GM21786 (cell line): Measurements from ENCODE around the gene TOMM20.

Source experiments
- ATAC-seq: cut with Tn5 transposase; IDR thresholded peaks from one replicate; pipeline ENCODE4 v1.9.1; 2021; ENCODE audit not compliant: unreplicated experiment

The TOMM20 gene

DNA sequence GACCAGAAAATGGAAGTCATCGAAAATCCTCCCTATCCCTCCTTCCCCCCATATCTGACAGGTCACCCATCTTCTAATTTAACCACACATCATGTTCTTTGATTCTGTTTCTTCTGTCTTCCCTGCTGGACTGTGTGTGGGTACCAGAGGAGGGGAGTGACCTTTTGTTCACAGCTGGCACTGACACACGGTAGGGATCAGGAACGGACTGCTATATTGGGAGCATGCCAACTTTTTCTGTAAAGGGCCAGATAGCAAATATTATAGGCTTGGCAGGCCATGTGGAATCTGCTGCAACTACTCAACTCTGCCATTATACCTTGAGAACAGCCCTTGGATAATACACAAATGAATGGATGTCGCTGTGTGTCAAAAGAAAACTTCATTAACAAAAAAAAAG lies 7.5 kb upstream of the TOMM20 start:
- no peak for ATAC-seq

DNA sequence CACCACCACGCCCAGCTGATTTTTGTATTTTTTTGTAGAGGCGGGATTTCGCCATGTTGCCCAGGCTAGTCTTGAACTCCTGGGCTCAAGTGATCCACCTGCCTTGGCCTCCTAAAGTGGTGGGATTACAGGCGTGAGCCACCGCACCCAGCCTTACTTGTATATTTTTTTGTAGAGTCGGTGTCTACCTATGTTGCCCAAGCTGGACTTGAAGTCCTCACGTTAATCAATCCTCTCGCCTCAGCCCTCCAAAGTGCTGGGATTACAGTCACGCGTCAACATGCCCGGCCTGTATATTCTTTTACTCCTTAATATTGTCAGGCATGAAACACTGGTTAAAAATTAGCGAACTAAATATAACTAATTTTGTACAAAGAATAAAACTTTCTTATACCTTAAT lies 5.5 kb upstream of the TOMM20 start:
- ATAC-seq = no peak

DNA sequence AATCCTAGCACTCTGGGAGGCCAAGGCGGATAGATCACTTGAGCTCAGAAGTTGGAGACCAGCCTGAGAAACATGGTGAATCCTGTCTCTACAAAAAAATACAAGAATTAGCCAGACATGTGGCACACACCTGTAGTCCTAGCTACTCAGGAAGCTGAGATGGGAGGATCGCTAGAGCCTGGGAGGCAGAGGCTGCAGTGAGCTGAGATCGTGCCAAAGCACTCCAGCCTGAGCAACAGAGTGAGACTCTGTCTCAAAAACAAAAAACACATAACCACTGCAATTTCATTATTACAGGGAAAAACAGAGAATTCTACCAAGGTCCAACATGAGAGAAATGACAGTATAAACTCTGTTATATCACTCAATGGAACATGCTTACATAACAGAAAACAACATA lies 4.4 kb upstream of the TOMM20 start:
- no peak for ATAC-seq

DNA sequence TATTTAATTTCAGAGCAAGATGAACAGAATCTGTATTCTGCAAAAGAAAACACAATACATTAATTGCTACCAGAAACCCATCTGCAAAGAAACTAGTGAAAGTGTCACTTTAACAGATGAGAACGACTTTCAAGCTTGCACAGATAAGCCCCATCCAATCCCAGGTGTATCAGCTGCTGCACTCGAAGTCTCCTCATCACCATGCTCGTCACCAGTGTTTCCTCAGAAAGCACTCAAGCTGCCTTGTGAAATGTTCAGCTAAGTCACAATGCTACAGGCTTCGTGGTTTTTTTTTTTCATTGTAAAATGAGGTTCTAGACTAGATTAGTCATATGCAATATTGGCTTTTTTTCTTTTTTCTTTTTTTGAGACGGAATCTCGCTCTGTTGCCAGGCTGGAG lies 3.3 kb upstream of the TOMM20 start:
- ATAC-seq = no peak

DNA sequence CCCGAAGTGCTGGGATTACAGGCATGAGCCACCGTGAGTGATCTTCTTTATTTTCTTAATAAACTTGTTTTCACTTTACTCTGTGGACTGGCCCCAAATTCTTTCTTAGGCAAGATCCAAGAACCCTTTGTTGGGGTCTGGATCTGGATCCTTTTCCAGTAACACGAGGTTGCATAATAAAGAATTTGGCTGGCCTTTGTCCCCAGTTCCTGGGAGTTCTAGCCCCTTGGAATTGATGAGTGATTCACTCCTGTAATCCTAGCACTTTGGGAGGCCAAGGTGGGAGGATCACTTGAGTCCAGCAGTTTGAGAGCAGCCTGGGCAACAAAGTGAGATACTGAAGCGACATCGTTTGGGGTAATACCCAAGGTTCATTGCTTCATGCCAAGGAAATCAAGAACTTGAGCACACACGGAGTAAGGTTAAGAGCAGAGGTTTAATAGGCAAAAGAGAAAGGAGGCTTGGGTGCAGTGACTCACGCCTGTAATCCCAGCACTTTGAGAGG lies 2.2 kb upstream of the TOMM20 start:
- no peak for ATAC-seq

DNA sequence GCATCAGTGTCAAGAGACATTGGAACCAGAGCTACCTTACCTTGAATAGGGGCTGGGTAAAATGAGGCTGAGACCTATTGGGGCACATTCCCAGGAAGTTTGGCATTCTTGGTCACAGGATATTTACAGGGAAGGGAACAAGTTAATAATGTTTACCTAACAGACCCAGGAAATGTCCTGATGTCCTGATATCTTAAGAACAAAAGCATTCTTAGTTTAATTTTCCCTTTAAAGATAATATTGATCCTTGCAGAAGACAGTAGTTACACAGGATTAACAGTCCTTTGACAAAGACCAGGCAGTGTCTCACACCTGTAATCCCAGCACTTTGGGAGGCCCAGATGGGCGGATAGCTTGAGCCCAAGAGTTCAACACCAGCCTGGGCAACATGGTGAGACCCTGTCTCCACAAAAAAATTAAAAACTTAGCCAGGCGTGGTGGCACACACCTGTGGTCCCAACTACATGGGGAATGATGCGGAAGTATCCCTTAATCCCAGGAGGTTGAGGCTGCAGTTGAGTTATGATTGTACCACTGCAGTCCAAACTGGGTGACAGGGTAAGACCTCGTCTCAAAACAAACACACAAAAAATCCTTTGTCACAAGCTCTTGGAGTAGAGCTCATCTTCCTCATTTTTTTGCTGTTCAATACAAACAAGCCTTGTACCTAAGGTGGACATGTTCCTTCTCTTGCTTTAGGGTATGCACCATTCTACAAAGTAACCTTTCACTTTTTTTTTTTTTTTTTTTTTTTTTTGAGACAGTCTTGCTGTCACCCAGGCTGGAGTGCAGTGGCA lies 1.3 kb upstream of the TOMM20 start:
- ATAC-seq = no peak

DNA sequence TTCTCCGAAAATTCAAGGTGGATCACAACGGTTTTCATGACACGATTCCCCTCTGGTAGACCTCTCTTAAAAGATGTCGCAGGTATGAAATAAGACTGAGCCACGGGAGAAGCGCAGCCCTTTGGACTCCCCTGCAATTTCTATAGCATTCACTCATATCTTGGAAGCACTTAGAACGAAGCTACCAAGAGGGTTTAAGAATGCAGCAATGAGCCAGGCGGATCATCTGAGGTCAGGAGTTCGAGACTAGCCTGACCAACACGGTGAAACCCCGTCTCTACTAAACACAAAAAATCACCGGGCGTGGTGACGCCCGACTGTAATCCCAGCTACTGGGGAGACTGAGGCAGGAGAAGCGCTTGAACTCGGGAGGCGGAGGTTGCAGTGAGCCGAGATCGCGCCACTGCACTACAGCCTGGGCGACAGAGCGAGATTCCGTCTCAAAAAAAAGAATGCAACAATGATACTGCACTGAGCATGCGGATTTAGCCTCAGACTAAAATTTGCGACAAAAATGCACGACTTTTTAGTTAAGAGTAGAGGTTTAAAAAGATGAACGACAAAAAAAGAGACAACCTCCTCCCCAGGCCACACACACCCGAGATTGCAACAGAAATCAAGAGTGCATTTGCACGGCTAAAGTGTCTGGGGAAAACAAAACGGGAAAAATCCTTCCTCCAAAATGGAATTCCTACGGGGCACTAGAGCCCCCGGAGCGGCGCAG lies 743 bp downstream of the TOMM20 start:
- no peak for ATAC-seq

DNA sequence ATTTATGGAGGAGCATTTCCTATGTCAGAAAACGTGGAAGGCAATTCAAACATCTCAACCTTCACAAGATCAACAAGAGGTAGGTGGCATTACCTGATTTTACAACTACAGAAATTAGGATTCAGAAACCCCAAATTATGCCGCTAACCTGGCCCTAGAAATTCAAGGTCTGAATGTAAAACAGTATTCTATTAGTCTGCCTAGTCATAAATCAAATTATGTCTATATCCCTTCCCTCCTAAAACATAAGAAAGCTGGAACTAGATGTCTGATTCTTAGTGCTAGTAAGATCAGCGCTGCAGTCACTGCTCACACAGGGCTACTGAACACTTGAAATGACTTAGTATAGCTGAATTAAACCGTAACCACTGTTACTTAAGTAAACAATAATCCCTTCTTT lies 1.4 kb downstream of the TOMM20 start:
- no peak for ATAC-seq

DNA sequence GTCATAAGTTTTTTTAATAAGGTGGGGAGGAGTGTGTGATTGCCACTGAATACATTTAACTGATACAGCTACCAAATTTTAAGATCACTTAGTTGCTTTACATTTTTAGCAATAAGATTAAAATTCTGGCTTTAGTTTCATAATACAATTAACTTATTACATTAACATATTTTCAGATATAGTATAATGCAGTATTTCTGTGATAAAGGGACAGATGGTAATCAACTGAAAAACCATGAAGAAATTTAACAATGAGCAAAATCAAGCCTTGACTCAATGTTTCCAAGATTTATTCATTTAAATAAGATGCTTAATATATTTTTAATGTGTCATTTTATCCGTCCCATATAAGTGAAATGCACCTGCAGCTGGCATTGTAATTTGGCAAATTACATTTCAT lies 4.0 kb downstream of the TOMM20 start:
- ATAC-seq = no peak

DNA sequence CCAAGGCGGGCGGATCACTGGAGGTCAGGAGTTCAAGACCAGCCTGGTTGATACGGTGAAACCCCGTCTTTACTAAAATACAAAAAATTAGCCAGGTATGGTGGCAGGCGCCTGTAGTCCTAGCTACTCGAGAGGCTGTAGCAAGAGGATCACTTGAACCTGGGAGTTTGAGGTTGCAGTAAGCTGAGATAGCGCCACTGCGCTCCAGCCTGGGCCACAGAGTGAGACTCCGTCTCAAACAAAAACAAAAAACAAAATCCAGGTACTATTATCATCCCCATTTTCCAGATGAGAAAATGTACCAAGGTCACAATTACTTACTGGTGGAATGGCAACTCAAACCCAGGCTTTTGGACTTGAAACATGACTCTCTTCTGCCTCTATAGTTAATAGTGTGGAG lies 4.5 kb downstream of the TOMM20 start:
- no peak for ATAC-seq

DNA sequence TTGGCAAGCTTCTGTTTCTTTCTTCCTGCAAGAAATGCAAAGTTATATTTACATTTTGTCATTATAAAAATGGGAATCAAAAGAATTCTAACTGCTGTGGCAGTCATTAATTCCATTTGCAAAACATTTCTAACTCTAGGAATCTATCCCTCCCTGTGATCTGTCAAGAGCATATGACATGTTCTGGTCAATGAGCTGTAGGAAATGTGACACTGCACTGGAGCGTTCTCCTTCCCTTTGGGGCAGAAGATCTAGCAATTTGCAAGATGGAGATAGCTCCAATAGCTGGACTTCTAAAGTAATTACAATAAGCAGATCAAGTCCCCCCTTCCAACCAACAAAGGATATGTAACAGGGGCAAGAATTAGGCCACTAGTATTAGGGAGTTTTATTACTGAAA lies 6.3 kb downstream of the TOMM20 start:
- no peak for ATAC-seq

DNA sequence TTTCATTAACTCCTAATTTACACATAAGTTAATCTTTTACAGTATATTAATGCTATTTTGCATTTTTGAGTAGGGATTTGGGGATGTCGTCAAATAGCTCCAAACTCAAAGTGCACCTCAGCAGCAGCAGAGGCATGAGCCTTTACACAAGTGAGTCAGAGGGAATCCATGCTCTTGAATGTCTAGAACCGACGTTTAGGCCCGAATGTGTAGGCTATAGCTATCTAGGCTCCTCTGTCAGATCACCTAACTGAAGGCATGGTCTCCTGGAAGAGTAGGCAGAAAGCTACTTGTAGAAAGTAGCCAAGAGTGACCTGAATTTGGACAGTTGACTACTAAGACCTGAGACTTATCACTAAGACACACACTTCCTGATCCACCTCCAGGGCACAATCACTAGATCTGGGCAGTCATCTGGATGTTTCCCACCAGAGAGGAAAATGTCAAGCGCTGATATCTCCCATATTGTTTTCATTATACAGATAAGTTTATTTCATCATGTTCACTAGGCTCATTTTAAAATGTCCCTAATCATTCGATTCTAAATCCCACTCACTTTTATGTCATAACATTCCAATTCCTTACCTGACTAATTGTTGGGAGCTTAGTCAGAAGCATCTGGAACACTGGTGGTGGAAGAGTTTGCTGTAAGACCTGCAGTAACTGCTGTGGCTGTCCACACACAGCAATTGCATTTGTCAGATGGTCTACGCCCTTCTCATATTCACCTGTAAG lies 15.3 kb downstream of the TOMM20 start:
- ATAC-seq = no peak

DNA sequence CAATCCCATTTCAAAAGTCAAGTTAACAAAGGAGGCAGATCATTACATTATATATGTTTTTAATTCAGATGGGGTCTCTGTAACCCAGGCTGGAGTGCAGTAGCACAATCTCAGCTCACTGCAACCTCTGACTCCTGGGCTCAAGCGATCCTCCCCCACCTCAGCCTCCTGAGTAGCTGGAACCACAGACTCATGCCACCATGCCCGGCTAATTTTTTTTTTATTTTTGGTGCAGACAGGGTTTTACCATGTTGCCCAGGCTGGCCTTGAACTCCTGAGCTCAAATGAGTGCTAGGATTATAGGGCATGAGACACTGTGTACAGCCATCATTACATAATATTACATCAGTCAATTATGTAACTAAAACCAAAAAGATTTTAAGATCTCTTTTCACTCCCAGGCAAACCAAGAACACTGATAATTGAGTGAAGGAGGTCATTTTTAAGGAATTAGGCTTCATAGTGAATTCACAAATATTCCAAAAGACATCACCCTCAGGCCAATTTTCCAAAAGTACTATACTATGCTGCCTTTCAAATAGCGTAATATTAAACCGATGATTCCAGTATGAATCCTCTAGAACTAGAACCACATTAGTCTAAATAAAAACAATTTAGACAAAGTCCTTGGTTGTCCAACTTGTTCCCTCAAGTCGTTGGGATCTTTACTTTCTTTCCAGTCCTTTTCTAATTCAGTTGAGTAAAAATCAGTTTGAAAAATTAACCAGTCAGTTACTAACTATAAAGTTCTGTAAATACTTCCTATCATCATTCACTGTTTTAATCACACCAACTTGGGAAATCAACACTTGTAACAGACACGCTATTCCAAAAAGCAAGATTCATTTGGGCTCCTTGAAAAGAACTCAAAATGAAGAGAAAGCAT lies 16.1 kb downstream of the TOMM20 start:
- ATAC-seq = no peak

DNA sequence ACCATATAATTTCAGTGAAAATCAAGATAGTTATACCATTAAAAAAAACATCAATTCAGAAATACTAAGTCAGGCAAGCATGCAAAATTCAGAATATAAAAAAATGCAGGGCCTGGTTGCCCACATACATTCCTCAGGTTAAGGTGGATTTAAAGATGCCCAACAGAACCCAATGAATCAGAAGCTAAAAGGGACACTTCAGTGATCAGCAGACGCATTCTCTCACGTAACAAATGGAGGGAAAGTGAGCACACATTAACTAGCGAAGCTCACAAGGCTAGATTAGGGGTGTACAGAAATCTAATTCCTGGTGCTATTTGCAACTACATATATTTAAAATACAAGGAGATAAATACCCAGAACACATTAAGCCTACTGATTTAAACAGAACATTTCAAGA lies 17.5 kb downstream of the TOMM20 start:
- ATAC-seq = no peak

DNA sequence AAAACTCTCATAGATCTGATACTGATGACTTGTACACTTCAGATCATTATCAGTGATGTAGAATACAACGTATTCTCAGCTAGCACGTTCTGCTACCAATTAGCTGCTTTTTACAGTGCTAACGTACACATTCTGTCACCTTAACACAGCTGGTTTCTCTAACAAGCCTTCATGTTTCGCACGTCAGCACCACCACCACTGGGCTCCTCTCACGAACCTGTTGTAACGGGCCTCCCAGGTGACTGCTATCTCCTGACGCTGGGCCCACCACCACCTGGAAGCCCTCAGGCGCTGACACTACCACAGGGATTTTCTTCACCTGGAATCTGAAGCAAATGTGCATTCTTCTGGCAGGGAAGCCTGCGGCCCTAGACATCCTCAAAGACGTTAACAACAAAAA lies 19.8 kb downstream of the TOMM20 start:
- ATAC-seq = no peak

DNA sequence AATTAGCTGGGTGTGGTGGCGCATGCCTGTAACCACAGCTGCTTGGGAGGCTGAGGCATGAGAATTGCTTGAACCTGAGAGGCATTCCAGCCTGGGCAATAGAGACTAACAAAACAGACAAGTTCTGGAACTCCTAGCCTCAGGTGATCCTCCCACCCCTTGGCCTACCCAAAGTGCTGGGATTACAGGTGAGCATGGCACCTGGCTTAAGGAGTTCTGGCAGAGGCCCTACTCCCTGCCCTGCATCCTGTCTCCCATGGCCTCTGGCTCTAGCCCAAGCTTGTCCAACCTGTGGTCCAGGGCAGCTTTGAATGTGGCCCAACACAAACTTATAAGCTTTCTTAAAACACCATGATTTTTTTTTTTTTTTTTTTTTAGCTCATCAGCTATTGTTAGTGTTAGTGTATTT lies 20.4 kb downstream of the TOMM20 start:
- no peak for ATAC-seq

DNA sequence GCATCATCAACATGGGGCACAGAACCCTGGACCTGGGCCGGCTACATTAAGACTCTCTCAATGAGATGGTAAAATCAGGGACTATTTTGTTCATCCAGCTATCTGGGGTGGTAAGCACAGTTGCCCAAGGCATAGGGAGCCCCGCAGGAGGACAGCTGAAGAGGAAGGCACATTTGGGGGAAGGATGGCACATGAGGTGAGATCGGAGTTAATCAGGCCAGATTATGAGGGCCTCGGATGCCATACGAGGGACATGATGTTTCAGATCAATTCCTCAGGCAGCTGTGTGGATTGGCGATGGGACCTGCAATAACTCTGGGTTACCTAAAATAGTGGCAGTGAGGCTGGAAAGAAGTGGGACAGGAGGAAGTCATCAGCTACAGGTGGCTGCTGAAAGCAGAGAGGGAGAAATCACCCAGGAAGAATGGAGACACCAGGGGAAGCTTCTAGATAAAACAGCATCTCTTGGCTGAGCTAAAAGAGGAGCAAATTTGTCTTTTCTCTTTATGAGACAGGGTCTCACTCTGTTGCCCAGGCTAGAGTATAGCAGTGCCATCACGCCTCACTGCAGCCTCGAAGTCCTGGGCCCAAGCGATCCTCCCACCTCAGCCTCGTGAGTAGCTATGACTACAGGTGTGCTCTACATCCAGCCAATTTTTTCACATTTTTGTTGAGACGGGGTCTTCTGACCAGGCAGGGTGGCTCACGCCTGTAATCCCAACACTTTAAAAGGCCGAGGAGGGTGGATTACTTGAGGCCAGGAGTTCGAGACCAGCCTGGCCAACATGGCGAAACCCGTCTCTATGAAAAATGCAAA lies 21.1 kb downstream of the TOMM20 start:
- no peak for ATAC-seq

DNA sequence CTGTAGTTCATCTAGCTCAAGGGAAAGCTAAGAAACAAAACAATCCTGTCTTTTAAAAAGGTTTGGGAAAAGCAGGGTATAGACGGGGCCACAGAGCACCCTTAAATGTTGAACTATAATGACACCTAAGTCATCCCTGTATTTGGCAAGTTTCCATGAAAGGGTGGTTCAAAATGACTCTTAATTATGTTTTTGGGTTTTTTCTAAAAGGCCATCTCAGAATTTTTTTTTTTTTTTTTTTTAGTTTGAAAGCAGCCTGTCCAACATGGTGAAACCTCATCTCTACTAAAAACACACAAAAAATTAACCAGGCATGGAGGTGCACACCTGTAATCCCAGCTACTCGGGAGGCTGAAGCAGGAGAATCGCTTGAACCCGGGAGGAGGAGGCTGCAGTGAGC lies 22.2 kb downstream of the TOMM20 start:
- ATAC-seq = no peak

DNA sequence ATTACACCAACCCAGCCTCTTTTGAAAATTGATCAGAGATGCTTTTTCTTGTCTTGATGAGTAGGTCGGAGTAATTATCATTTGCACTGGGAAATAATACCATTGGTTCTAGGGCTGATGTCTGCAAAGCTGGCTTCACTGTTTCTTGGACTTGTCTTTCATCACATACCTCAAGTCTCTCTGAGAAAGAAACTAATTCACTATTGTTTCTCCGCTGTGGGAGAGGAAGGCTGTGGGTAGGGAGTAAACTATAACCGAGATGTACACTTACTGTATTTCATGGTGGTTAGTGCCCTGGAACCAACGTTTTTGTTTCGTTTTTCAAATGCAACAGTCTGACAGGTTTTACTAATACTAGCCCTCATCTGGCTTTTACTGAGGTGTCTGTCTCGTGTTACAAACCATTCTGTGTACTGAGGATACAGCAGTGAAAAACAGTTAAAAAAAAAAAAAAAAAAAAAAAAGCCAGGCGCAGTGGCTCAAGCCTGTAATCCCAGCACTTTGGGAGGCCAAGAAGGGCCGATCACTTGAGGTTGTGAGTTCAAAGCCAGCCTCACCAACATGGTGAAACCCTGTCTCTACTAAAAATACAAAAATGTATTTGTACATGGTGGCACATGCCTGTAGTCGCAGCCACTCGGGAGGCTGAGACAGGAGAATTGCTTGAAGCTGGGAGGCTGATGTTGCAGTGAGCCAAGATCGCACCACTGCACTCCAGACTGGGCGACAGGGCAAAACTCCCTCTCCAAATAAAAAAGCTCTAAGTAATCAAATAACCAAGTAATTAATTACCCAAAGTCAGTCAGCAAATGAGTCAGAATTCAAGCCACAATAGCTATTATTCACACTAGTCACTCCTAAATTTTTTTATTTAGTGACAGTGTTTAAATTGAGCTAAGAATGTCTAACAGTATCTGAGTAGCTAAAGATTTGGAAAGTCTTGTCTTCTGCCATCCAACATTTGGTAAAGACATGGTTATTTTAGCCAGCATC lies 23.3 kb downstream of the TOMM20 start:
- peak; percentile 85 for ATAC-seq
